Trophoblast cell (in vitro differentiated cells and primary cell): Measurements from ENCODE around the gene RAD23B.

Experiments
- DNase-seq, 2 donors: peaks; one replicate each; pipeline ENCODE4 v3.0.0-alpha.2; 2016
- H2AFZ ChIP-seq: 2 replicates; pipeline ENCODE4 v1.6.1; 2013; ENCODE audit warnings: low read length, moderate library complexity, mild to moderate bottlenecking; ENCODE audit not compliant: insufficient read depth, poor library complexity
- H2AK5ac ChIP-seq: 2 replicates; pipeline ENCODE4 v1.6.1; 2013; ENCODE audit warnings: mild to moderate bottlenecking, low read length
- H2BK120ac ChIP-seq: 2 replicates; pipeline ENCODE4 v1.6.1; 2013; ENCODE audit warnings: low read length, mild to moderate bottlenecking, moderate library complexity; ENCODE audit not compliant: insufficient read depth, poor library complexity
- H2BK12ac ChIP-seq: 2 replicates; pipeline ENCODE4 v1.6.1; 2013; ENCODE audit warnings: mild to moderate bottlenecking, low read length, moderate library complexity
- H2BK5ac ChIP-seq: 2 replicates; pipeline ENCODE4 v1.6.1; 2013; ENCODE audit warnings: low read length, low read depth, moderate library complexity, mild to moderate bottlenecking; ENCODE audit not compliant: poor library complexity
- H3K14ac ChIP-seq: 2 replicates; pipeline ENCODE4 v1.6.1; 2013; ENCODE audit warnings: mild to moderate bottlenecking, low read length
- H3K18ac ChIP-seq: 2 replicates; pipeline ENCODE4 v1.6.1; 2013; ENCODE audit warnings: mild to moderate bottlenecking, low read length
- H3K23ac ChIP-seq: 2 replicates; pipeline ENCODE4 v1.6.1; 2013; ENCODE audit warnings: low read length
- H3K27ac ChIP-seq: 2 replicates; pipeline ENCODE4 v1.5.1; 2013; ENCODE audit warnings: low read depth, mild to moderate bottlenecking, inconsistent platforms, low read length, moderate library complexity
- H3K27me3 ChIP-seq: 2 replicates; pipeline ENCODE4 v1.6.1; 2013; ENCODE audit warnings: inconsistent platforms, mild to moderate bottlenecking, low read length, moderate library complexity; ENCODE audit not compliant: insufficient read depth
- H3K36me3 ChIP-seq, 2 experiments: 1 replicate in 1 of 2; 2 replicates in 1 of 2; pipeline ENCODE4 v1.6.1; 2013; ENCODE audit warnings: low read length in 2 of 2, mild to moderate bottlenecking in 2 of 2, moderate library complexity in 1 of 2; ENCODE audit not compliant: insufficient read depth in 2 of 2, control insufficient read depth in 1 of 2
- H3K4ac ChIP-seq: 2 replicates; pipeline ENCODE4 v1.6.1; 2013; ENCODE audit warnings: low read depth, mild to moderate bottlenecking, low read length, moderate library complexity
- H3K4me1 ChIP-seq, 2 experiments: 1 replicate in 1 of 2; 2 replicates in 1 of 2; pipeline ENCODE4 v1.6.1; 2013; ENCODE audit warnings: low read length in 2 of 2, mild to moderate bottlenecking in 2 of 2, moderate library complexity in 1 of 2; ENCODE audit not compliant: insufficient read depth in 2 of 2, control insufficient read depth in 1 of 2
- H3K4me2 ChIP-seq: 2 replicates; pipeline ENCODE4 v1.6.1; 2013; ENCODE audit warnings: inconsistent platforms, mild to moderate bottlenecking, low read length, moderate library complexity
- H3K4me3 ChIP-seq: 2 replicates; pipeline ENCODE4 v1.5.1; 2013; ENCODE audit warnings: mild to moderate bottlenecking, low read depth, low read length, inconsistent platforms
- H3K79me1 ChIP-seq: one replicate; pipeline ENCODE4 v1.6.1; 2013; ENCODE audit warnings: low read length
- H3K79me2 ChIP-seq: 2 replicates; pipeline ENCODE4 v1.6.1; 2013; ENCODE audit warnings: low read length, mild to moderate bottlenecking; ENCODE audit not compliant: control insufficient read depth, insufficient read depth, poor library complexity
- H3K9ac ChIP-seq: 2 replicates; pipeline ENCODE4 v1.6.1; 2013; ENCODE audit warnings: mild to moderate bottlenecking, low read length
- H3K9me3 ChIP-seq: 2 replicates; pipeline ENCODE4 v1.6.1; 2013; ENCODE audit warnings: low read depth, mild to moderate bottlenecking, control low read depth, inconsistent platforms, low read length; ENCODE audit not compliant: insufficient read depth
- H4K12ac ChIP-seq: 2 replicates; pipeline ENCODE4 v1.6.1; 2013; ENCODE audit warnings: low read depth, mild to moderate bottlenecking, low read length, moderate library complexity
- H4K8ac ChIP-seq: 2 replicates; pipeline ENCODE4 v1.6.1; 2013; ENCODE audit warnings: low read depth, mild to moderate bottlenecking, low read length, moderate library complexity
- H4K91ac ChIP-seq: one replicate; pipeline ENCODE4 v1.6.1; 2013; ENCODE audit warnings: low read depth, mild to moderate bottlenecking, low read length, moderate library complexity
- WGBS: extraction: QIAGEN DNeasy Blood & Tissue Kit; methylation state at CpG from one replicate; pipeline ENCODE4 v1.1.7; 2013; ENCODE audit warnings: missing lambda C conversion rate; ENCODE audit not compliant: insufficient read length, insufficient coverage; ENCODE audit errors: extremely low coverage; 5-methylcytosine and 5-hydroxymethylcytosine counted together

The RAD23B gene

GRCh38 chr9:107375651-107376369, 92.7 kb downstream of the RAD23B start:
- H3K36me3 ChIP-seq = peaks cover 0 to 3% of the 10 kb centered on the region in 2 experiments
- no peak overlapping the region for H4K91ac ChIP-seq
- H3K27ac ChIP-seq = no peak overlapping the region
- H2AFZ ChIP-seq = no peak overlapping the region
- peaks cover 4% of the 10 kb centered on the region for H3K79me1 ChIP-seq
- H3K4me3 ChIP-seq = no peak overlapping the region
- H4K8ac ChIP-seq = no peak overlapping the region
- H2AK5ac ChIP-seq = no peak overlapping the region
- no peak overlapping the region for H3K18ac ChIP-seq
- peak overlapping the region; percentile 63 for H2BK12ac ChIP-seq
- H3K23ac ChIP-seq = no peak overlapping the region
- no peaks in the 10 kb centered on the region for H3K79me2 ChIP-seq
- no peak overlapping the region for H3K9ac ChIP-seq
- no peak overlapping the region for H2BK5ac ChIP-seq
- no peak overlapping the region for H3K4me2 ChIP-seq
- H3K14ac ChIP-seq = no peak overlapping the region
- H4K12ac ChIP-seq = no peak overlapping the region
- peaks cover 4 to 21% of the 10 kb centered on the region in 2 experiments for H3K4me1 ChIP-seq
- H2BK120ac ChIP-seq = no peak overlapping the region
- no peaks in the 10 kb centered on the region for H3K9me3 ChIP-seq
- H3K4ac ChIP-seq = no peak overlapping the region
- no peaks in the 10 kb centered on the region for H3K27me3 ChIP-seq
- DNase-seq = no peak
- WGBS = no CpG with 5 or more reads among the region's 10 CpGs

GRCh38 chr9:107378006-107378405, 94.9 kb downstream of the RAD23B start:
- H3K27me3 ChIP-seq = no peaks in the 10 kb centered on the region
- no peak overlapping the region for H2BK5ac ChIP-seq
- H3K4me3 ChIP-seq = no peak overlapping the region
- no peak overlapping the region for H3K4ac ChIP-seq
- no peak overlapping the region for H3K18ac ChIP-seq
- no peak overlapping the region for H3K14ac ChIP-seq
- WGBS = no CpG with 5 or more reads among the region's 2 CpGs
- H3K27ac ChIP-seq = no peak overlapping the region
- H4K12ac ChIP-seq = no peak overlapping the region
- H2BK12ac ChIP-seq = no peak overlapping the region
- no peak overlapping the region for H3K23ac ChIP-seq
- no peaks in the 10 kb centered on the region for H3K79me2 ChIP-seq
- no peaks in the 10 kb centered on the region for H3K9me3 ChIP-seq
- no peak for DNase-seq
- H2AK5ac ChIP-seq = peak overlapping the region; percentile 41
- peaks cover 4 to 17% of the 10 kb centered on the region in 2 experiments for H3K4me1 ChIP-seq
- no peak overlapping the region for H2AFZ ChIP-seq
- no peak overlapping the region for H3K4me2 ChIP-seq
- no peak overlapping the region for H2BK120ac ChIP-seq
- H4K8ac ChIP-seq = no peak overlapping the region
- H3K36me3 ChIP-seq = peaks cover 0 to 3% of the 10 kb centered on the region in 2 experiments
- peaks cover 4% of the 10 kb centered on the region for H3K79me1 ChIP-seq
- H4K91ac ChIP-seq = no peak overlapping the region
- H3K9ac ChIP-seq = no peak overlapping the region
